ENCODE results near the gene SPAG16.

The SPAG16 gene

DNA sequence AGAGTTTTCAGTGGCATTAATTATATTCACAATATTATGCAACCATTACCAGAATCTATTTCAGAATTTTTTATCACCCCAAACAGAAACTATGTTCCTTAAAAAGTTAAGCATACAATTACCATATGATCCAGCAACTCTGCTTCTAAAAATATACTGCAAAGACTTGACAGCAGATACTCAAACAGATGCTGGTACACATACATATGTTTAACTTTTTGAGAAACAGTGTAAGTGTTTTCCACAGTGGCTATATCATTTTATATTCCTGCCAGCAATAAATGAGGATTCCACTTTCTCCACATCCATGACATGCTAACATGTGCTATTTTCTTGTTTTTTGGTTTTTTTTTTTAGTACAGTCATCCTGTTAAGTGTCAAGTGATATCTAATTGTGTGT lies 687.3 kb downstream of the SPAG16 start:
- TF ChIP-seq, protein P1, sequence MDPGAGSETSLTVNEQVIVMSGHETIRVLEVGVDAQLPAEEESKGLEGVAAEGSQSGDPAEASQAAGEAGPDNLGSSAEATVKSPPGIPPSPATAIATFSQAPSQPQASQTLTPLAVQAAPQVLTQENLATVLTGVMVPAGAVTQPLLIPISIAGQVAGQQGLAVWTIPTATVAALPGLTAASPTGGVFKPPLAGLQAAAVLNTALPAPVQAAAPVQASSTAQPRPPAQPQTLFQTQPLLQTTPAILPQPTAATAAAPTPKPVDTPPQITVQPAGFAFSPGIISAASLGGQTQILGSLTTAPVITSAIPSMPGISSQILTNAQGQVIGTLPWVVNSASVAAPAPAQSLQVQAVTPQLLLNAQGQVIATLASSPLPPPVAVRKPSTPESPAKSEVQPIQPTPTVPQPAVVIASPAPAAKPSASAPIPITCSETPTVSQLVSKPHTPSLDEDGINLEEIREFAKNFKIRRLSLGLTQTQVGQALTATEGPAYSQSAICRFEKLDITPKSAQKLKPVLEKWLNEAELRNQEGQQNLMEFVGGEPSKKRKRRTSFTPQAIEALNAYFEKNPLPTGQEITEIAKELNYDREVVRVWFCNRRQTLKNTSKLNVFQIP (CRISPR knock-in tag; IDR thresholded peaks at IDR 0.05; ENCODE audit: borderline replicate concordance, low read depth): no peak
- TF ChIP-seq TOX (CRISPR knock-in tag; IDR thresholded peaks at IDR 0.05; ENCODE audit: borderline replicate concordance) (no peak), CSDC2 (CRISPR knock-in tag; IDR thresholded peaks at IDR 0.05) (no peak), BACH2 (CRISPR knock-in tag; IDR thresholded peaks at IDR 0.05; ENCODE audit: borderline replicate concordance) (no peak), ZNF565 (CRISPR knock-in tag; conservative IDR thresholded peaks at IDR 0.05; ENCODE audit: low read depth) (no peak), ZFP30 (CRISPR knock-in tag; IDR thresholded peaks at IDR 0.05) (no peak)
- TF ChIP-seq, protein P2, sequence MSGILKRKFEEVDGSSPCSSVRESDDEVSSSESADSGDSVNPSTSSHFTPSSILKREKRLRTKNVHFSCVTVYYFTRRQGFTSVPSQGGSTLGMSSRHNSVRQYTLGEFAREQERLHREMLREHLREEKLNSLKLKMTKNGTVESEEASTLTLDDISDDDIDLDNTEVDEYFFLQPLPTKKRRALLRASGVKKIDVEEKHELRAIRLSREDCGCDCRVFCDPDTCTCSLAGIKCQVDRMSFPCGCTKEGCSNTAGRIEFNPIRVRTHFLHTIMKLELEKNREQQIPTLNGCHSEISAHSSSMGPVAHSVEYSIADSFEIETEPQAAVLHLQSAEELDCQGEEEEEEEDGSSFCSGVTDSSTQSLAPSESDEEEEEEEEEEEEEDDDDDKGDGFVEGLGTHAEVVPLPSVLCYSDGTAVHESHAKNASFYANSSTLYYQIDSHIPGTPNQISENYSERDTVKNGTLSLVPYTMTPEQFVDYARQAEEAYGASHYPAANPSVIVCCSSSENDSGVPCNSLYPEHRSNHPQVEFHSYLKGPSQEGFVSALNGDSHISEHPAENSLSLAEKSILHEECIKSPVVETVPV (CRISPR knock-in tag; IDR thresholded peaks at IDR 0.05): no peak
- no peak for ATAC-seq

DNA sequence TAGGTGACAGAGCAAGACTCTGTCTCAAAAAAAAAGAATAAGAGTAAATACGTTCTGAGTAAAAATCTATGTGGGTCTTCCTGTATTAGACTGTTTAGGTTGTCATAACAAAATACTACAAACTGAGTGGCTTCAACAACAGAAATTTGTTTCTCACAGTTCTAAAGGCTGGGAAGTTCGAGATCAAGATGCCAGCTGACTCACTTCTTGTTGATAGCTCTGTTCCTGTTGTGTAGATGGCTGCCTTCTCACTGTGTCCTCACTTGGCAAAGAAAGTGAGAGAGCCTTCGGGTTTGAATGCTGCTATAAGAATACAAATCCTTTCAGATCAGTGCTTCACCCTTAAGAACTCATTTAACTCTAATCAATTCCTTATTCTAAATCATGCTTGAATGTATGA lies 696.6 kb downstream of the SPAG16 start:
- no peak for ATAC-seq
- TF ChIP-seq ZNF8 (CRISPR knock-in tag; IDR thresholded peaks at IDR 0.05) (no peak), ZFP3 (CRISPR knock-in tag; IDR thresholded peaks at IDR 0.05) (no peak), TOX (CRISPR knock-in tag; IDR thresholded peaks at IDR 0.05; ENCODE audit: borderline replicate concordance) (no peak), ZC3H10 (CRISPR knock-in tag; IDR thresholded peaks at IDR 0.05) (no peak), ZNF565 (CRISPR knock-in tag; conservative IDR thresholded peaks at IDR 0.05; ENCODE audit: low read depth) (no peak), RARB (CRISPR knock-in tag; IDR thresholded peaks at IDR 0.05) (no peak), OSR1 (CRISPR knock-in tag; IDR thresholded peaks at IDR 0.05) (no peak), ESRRG (CRISPR knock-in tag; IDR thresholded peaks at IDR 0.05) (no peak), CSDC2 (CRISPR knock-in tag; IDR thresholded peaks at IDR 0.05) (no peak), SNAI2 (CRISPR knock-in tag; IDR thresholded peaks at IDR 0.05) (no peak), ZNF70 (CRISPR knock-in tag; IDR thresholded peaks at IDR 0.05) (no peak), TCF4 (CRISPR knock-in tag; IDR thresholded peaks at IDR 0.05; ENCODE audit: borderline replicate concordance) (no peak)
- TF ChIP-seq, protein P3, sequence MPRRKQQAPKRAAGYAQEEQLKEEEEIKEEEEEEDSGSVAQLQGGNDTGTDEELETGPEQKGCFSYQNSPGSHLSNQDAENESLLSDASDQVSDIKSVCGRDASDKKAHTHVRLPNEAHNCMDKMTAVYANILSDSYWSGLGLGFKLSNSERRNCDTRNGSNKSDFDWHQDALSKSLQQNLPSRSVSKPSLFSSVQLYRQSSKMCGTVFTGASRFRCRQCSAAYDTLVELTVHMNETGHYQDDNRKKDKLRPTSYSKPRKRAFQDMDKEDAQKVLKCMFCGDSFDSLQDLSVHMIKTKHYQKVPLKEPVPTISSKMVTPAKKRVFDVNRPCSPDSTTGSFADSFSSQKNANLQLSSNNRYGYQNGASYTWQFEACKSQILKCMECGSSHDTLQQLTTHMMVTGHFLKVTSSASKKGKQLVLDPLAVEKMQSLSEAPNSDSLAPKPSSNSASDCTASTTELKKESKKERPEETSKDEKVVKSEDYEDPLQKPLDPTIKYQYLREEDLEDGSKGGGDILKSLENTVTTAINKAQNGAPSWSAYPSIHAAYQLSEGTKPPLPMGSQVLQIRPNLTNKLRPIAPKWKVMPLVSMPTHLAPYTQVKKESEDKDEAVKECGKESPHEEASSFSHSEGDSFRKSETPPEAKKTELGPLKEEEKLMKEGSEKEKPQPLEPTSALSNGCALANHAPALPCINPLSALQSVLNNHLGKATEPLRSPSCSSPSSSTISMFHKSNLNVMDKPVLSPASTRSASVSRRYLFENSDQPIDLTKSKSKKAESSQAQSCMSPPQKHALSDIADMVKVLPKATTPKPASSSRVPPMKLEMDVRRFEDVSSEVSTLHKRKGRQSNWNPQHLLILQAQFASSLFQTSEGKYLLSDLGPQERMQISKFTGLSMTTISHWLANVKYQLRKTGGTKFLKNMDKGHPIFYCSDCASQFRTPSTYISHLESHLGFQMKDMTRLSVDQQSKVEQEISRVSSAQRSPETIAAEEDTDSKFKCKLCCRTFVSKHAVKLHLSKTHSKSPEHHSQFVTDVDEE (CRISPR knock-in tag; IDR thresholded peaks at IDR 0.05): no peak
- TF ChIP-seq, protein P4, sequence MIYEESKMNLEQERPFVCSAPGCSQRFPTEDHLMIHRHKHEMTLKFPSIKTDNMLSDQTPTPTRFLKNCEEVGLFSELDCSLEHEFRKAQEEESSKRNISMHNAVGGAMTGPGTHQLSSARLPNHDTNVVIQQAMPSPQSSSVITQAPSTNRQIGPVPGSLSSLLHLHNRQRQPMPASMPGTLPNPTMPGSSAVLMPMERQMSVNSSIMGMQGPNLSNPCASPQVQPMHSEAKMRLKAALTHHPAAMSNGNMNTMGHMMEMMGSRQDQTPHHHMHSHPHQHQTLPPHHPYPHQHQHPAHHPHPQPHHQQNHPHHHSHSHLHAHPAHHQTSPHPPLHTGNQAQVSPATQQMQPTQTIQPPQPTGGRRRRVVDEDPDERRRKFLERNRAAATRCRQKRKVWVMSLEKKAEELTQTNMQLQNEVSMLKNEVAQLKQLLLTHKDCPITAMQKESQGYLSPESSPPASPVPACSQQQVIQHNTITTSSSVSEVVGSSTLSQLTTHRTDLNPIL (CRISPR knock-in tag; IDR thresholded peaks at IDR 0.05; ENCODE audit: low read depth): no peak
- TF ChIP-seq, protein P1 (CRISPR knock-in tag; IDR thresholded peaks at IDR 0.05; ENCODE audit: borderline replicate concordance, low read depth): no peak

DNA sequence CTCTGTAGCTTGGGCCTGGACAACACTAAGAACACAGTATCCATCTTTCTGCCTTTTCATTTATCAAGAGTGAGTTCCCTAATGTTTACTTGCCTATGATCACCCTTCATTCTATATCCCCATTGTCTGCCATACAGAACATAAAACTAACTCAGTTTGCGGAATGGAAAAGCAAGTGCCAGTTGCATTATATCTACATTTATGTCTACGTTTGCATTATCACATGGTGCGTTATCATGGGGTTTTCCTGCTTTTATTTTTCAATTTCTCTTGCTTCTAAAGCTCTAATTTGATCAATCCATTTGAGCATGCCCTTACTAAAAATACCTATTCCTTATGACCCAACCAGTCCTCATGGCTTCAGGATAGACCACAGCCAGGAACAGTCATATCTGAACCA lies 704.9 kb downstream of the SPAG16 start:
- no peak for ATAC-seq
- TF ChIP-seq, protein P4 (CRISPR knock-in tag; IDR thresholded peaks at IDR 0.05; ENCODE audit: low read depth): no peak
- TF ChIP-seq ZNF8 (CRISPR knock-in tag; IDR thresholded peaks at IDR 0.05): no peak
- TF ChIP-seq ESRRG (CRISPR knock-in tag; IDR thresholded peaks at IDR 0.05): no peak
- no peak for TF ChIP-seq ARNTL (CRISPR knock-in tag; IDR thresholded peaks at IDR 0.05; ENCODE audit: borderline replicate concordance, low read depth)
- no peak for TF ChIP-seq OSR1 (CRISPR knock-in tag; IDR thresholded peaks at IDR 0.05)
- no peak for TF ChIP-seq SNAI2 (CRISPR knock-in tag; IDR thresholded peaks at IDR 0.05)
- TF ChIP-seq ZFP3 (CRISPR knock-in tag; IDR thresholded peaks at IDR 0.05): no peak
- no peak for TF ChIP-seq ZNF565 (CRISPR knock-in tag; conservative IDR thresholded peaks at IDR 0.05; ENCODE audit: low read depth)
- no peak for TF ChIP-seq TCF4 (CRISPR knock-in tag; IDR thresholded peaks at IDR 0.05; ENCODE audit: borderline replicate concordance)
- TF ChIP-seq ISL1 (CRISPR knock-in tag; IDR thresholded peaks at IDR 0.05): no peak
- no peak for TF ChIP-seq ZFP30 (CRISPR knock-in tag; IDR thresholded peaks at IDR 0.05)
- TF ChIP-seq, protein P1 (CRISPR knock-in tag; IDR thresholded peaks at IDR 0.05; ENCODE audit: borderline replicate concordance, low read depth): no peak
- TF ChIP-seq ZC3H10 (CRISPR knock-in tag; IDR thresholded peaks at IDR 0.05): no peak
- no peak for TF ChIP-seq ZNF70 (CRISPR knock-in tag; IDR thresholded peaks at IDR 0.05)
- TF ChIP-seq, protein P3 (CRISPR knock-in tag; IDR thresholded peaks at IDR 0.05): no peak
- no peak for TF ChIP-seq GLIS3 (CRISPR knock-in tag; IDR thresholded peaks at IDR 0.05)
